HUES6 (cell line): ENCODE data around the gene BICC1.
"Not testable (repeated sequence)": the region's sequence is repeated elsewhere in the genome, so short reads cannot be mapped to it uniquely, and the experiment has no call there.

Experiments used
- H3K27ac ChIP-seq: 2 replicates; pipeline ENCODE4 v1.7.0; 2013; ENCODE audit warnings: low read depth, mild to moderate bottlenecking, low read length, inconsistent platforms
- H3K27me3 ChIP-seq: 2 replicates; pipeline ENCODE4 v1.6.1; 2013; ENCODE audit warnings: low read length; ENCODE audit not compliant: control insufficient read depth, insufficient read depth
- H3K36me3 ChIP-seq: 2 replicates; pipeline ENCODE4 v1.6.1; 2013; ENCODE audit warnings: low read length; ENCODE audit not compliant: control insufficient read depth, insufficient read depth
- H3K4me1 ChIP-seq: 2 replicates; pipeline ENCODE4 v1.6.1; 2013; ENCODE audit warnings: low read length; ENCODE audit not compliant: control insufficient read depth, insufficient read depth
- H3K4me3 ChIP-seq: 2 replicates; pipeline ENCODE4 v1.5.1; 2013; ENCODE audit warnings: low read depth, low read length
- H3K9ac ChIP-seq: one replicate; pipeline ENCODE4 v1.6.1; 2013; ENCODE audit warnings: mild to moderate bottlenecking, low read length
- H3K9me3 ChIP-seq: 2 replicates; pipeline ENCODE4 v1.6.1; 2013; ENCODE audit warnings: low read depth, low read length; ENCODE audit not compliant: control insufficient read depth, insufficient read depth

The BICC1 gene

DNA sequence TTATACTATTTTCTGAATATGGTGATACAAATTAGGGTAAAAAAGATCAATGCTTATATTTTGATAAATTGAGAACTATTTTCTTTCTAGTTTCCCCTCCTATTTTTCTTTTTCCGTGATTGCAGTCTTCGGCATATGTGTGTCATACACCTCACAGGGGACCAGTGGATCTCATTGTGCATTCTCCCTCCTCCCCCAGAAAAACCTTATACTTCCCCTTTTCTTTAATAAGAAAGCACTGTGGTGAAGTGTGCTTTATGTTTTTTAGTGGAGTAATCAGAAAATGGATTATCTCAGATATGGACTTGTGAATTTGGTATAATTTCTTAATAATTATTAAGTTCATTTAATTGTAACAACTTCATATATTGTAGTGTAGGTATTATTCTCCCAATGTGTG is 72.8 kb downstream of the BICC1 start:
- H3K36me3 ChIP-seq: no peaks in the 10 kb centered on the region
- H3K9ac ChIP-seq: no peak overlapping the region
- H3K27ac ChIP-seq: no peak overlapping the region
- H3K4me3 ChIP-seq: no peak overlapping the region
- no peaks in the 10 kb centered on the region for H3K4me1 ChIP-seq
- H3K9me3 ChIP-seq: 0 out of 2 replicates have a peak, but pooled peaks cover 3% of the 10 kb centered on the region
- H3K27me3 ChIP-seq: no peaks in the 10 kb centered on the region

DNA sequence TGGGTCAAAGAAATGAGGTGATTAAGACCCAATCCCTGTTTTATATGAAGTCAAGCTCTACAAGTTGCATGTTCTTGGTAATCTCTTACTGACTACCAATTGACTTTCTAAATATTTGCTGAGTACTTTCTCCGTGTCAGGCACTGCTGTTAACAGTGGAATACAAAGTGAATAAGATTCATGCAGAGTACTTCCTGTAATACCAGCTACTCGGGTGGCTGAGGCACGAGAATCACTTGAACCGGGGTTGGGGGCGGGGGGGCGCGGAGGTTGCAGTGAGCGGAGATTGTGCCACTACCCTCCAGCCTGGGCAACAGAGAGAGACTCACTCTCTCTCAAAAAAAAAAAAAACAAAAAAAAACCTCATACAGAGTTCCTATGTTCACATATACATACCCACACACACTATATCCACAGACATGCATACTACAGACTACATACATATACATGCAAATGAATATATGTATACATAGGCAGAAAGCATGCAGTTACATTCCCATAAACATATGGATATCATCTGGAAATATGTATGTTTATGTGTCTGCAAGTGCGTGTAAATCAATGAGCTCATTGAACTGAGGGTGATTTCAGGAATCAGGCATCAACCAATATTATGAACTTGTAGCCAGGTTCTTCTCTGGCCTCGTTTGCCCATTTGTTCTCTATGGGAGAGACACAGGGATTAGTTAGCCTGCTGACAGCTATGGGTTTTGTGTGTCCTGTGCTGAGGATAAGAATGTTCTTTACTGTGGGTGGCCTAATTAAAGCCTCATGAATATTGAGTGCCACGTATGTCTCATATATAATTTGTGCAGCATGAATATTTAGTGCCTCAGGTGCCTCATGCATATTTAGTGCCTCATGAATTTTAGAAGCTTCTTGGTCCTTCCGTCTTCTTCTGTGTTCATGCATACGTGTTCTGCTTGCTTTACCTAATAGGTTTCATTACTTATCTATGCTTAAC is 73.9 kb downstream of the BICC1 start:
- no peaks in the 10 kb centered on the region for H3K27me3 ChIP-seq
- H3K36me3 ChIP-seq: no peaks in the 10 kb centered on the region
- H3K27ac ChIP-seq: no peak overlapping the region
- no peak overlapping the region for H3K9ac ChIP-seq
- H3K9me3 ChIP-seq: 0 out of 2 replicates have a peak, but pooled peaks cover 3% of the 10 kb centered on the region
- H3K4me1 ChIP-seq: no peaks in the 10 kb centered on the region
- no peak overlapping the region for H3K4me3 ChIP-seq

DNA sequence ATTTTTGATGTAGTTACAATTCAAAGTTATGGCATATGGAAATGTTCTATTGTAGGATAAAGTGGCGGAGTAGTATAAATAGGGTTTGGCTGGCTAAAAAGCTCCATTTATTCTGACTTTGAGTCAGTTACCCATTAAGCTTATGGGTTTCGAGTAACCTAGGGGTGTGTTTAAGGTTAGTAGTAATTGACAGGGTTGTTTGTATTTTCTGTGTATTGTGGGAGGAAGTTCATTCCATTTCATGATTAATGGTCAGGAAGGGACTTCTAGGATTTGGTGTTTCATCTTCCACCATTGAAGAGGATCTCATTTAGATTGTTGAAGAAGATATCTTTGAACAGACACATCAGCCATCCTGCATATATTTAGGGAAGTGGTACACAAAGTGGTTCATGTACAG is 75.0 kb downstream of the BICC1 start:
- Histone ChIP-seq H3K27ac (no peak overlapping the region), H3K4me1 (no peaks in the 10 kb centered on the region), H3K9me3 (no peaks in the 10 kb centered on the region), H3K9ac (no peak overlapping the region), H3K27me3 (no peaks in the 10 kb centered on the region), H3K4me3 (no peak overlapping the region), H3K36me3 (no peaks in the 10 kb centered on the region)

DNA sequence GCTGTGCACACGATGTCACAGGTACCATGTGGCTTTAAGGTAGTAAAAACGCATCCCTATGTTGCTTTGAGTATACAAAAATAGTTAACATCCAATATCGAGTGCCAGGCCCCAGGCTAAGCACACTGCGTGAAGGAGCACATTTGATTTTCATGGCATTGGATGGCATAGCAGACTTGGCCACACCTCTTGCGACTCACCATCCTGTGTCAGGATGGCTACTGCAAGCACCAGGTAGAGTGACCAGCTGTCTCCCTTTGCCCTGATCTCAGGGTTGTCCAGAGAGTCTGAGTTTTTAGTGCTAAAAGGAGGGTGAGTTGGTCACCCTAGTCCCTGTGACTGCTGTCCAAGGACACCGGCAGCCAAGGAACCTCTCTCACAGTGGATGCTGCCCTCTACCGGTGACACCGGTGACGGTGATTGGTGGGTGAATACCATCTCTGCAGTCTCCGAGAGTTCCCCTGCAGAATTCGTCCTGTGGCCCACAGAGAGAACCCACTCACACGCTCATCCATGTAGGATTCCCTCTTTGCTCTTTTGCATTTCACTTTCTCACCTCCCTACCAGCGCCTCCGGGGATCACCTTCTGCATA is 76.1 kb downstream of the BICC1 start:
- Histone ChIP-seq H3K27me3 (no peaks in the 10 kb centered on the region), H3K9me3 (no peaks in the 10 kb centered on the region), H3K4me3 (no peak overlapping the region), H3K4me1 (no peaks in the 10 kb centered on the region), H3K9ac (no peak overlapping the region), H3K27ac (no peak overlapping the region), H3K36me3 (no peaks in the 10 kb centered on the region)

DNA sequence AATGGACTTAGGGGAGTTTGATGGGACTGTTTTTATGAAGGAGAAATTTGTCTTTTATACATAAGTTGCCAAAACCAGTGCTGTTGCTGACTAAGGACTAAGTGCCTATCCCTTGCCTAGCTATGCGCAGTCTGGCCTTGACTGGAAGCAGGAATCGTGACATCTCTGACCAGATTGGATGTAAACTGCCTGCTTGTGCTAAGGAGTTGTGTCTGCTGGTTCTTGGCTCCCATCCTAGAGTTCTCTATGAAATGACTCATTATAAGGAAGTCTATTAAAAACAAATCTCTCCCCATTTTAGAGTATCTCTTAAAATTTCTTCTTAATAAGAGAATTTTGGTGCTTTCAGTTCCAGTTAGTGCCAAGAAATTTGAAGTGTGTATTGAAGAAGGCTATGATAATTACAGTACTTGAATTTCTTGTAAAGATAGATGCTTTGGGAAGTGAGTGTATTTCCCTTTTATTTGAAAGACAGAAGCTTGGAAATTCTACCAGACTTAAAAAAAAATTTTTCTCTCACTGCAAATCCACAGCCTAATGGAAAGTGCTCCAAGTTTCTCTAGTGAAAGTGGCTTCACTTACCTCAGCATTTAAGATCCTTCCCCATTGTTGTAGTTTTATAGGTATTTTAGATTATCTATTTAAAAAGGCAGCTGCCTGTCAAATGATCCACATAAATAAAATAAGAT is 77.6 kb downstream of the BICC1 start:
- Histone ChIP-seq H3K27me3 (no peaks in the 10 kb centered on the region), H3K27ac (no peak overlapping the region), H3K4me3 (no peak overlapping the region), H3K4me1 (no peaks in the 10 kb centered on the region), H3K9ac (no peak overlapping the region), H3K9me3 (no peaks in the 10 kb centered on the region), H3K36me3 (no peaks in the 10 kb centered on the region)

DNA sequence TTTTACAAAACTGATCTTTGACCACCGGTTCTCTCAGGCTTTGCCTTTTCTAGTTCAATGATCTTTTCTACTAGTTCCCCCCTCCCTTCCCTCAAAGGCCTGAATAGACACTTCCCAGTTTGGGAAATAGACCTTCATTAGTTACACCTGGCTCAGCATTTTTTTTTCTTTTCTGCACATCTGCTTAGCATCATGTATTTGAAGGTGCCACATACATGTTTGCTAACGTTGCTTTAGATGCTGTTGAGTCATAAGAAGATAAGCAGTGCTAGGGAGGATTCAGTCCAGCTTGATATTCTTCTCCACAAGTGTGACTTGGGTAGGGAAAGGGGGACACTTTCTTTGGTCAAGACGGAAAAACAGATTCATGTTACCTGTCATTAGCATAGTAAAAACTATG is 78.3 kb downstream of the BICC1 start:
- Histone ChIP-seq H3K36me3 (no peaks in the 10 kb centered on the region), H3K9ac (no peak overlapping the region), H3K9me3 (no peaks in the 10 kb centered on the region), H3K27ac (no peak overlapping the region), H3K4me1 (no peaks in the 10 kb centered on the region), H3K27me3 (no peaks in the 10 kb centered on the region), H3K4me3 (no peak overlapping the region)

DNA sequence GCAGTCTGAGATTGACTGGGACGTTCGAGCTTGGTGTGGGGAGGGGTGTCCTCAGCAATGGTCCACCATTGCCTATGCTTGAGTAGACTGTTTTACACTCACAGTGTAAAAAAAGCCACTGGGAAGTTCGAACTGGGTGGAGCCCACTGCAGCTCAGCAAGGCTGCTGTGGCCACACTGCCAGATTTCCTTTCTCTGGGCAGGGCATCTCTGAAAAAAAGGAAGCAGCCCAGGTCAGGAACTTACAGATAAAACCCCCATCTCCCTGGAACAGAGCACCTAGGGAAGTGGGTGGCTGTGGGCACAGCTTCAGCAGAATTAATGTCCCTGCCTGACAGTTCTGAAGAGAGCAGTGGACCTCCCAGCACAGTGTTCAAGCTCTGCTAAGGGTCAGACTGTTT is 80.3 kb downstream of the BICC1 start:
- Histone ChIP-seq H3K27me3 (no peaks in the 10 kb centered on the region), H3K9ac (no peak overlapping the region), H3K27ac (no peak overlapping the region), H3K4me1 (no peaks in the 10 kb centered on the region), H3K36me3 (no peaks in the 10 kb centered on the region), H3K4me3 (no peak overlapping the region), H3K9me3 (peaks cover 8% of the 10 kb centered on the region; the same call in 1 of the 2 replicates)

DNA sequence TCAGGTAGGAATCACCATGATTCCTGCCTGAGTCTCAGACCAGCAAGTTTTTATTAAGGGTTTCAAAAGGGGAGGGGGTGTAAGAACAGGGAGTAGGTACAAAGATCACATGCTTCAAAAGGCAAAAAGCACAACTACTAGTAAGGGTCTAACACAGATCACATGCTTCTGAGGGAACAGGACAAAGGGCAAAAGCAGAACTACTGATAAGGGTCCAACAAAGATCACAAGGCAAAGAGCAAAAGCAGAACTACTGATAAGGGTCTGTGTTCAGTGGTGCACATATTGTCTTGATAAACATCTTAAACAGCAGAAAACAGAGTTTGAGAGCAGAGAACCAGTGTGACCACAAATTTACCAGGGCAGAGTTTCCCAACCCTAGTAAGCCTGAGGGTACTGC is 84.5 kb downstream of the BICC1 start:
- not testable (repeated sequence) for H3K4me3 ChIP-seq, H3K27me3 ChIP-seq, H3K9ac ChIP-seq, H3K4me1 ChIP-seq, H3K27ac ChIP-seq, H3K9me3 ChIP-seq, H3K36me3 ChIP-seq

DNA sequence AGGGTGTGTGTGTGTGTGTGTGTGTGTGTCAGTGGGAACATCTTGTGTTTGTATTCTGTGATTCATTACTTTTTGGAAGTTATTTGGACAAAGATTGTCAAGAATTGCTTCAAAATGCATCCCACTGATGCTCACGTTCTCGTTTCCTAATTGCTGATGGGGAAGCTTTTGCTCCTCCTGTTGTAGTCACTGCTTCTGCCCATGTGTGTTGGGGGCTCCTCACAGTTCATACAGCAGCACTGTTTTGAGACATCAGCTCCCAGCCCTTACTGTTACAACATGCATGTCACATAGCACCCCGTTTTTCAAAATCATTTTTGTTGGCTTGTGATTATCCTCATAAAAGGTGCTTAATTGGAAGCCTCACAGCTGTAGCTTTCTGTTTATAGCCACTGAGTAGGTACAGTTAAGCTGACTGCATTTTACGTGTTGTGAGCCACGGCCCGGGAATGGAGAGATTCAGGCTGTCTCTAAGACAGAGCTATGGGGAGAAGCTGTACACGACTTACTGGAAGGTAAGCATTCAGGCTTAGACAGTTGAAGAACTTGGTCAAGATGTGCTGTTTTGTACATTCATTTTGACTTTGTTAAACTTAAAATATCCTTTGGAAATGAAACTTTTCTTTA is 87.4 kb downstream of the BICC1 start:
- H3K9me3 ChIP-seq: peaks cover 9% of the 10 kb centered on the region; the same call in 1 of the 2 replicates
- no peaks in the 10 kb centered on the region for H3K4me1 ChIP-seq
- no peaks in the 10 kb centered on the region for H3K36me3 ChIP-seq
- H3K27me3 ChIP-seq: no peaks in the 10 kb centered on the region
- no peak overlapping the region for H3K4me3 ChIP-seq
- H3K9ac ChIP-seq: no peak overlapping the region
- no peak overlapping the region for H3K27ac ChIP-seq

DNA sequence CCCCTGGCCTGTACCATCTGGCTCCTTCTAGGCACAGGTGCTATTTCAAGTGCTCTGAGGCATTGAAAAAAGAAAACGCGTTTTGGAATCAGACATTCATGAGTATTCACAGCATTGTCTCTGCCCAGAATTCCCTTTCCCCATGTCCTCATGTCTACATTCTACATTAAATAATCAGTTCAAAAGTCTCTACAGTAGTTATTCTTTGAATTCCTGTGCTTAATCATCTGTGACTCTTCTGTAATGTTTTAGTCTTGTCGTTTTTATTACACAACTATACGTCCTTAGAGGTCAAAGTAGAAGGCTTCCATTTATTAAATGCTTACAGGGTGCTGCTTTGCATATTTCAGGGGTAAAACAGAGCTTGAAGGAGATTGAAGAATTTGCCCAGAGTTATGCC is 95.7 kb downstream of the BICC1 start:
- Histone ChIP-seq H3K9ac (no peak overlapping the region), H3K36me3 (no peaks in the 10 kb centered on the region), H3K27ac (no peak overlapping the region), H3K4me1 (no peaks in the 10 kb centered on the region), H3K4me3 (no peak overlapping the region), H3K27me3 (no peaks in the 10 kb centered on the region), H3K9me3 (0 out of 2 replicates have a peak, but pooled peaks cover 4% of the 10 kb centered on the region)
